ENCODE data around the gene VEZF1.

VEZF1 gene

DNA sequence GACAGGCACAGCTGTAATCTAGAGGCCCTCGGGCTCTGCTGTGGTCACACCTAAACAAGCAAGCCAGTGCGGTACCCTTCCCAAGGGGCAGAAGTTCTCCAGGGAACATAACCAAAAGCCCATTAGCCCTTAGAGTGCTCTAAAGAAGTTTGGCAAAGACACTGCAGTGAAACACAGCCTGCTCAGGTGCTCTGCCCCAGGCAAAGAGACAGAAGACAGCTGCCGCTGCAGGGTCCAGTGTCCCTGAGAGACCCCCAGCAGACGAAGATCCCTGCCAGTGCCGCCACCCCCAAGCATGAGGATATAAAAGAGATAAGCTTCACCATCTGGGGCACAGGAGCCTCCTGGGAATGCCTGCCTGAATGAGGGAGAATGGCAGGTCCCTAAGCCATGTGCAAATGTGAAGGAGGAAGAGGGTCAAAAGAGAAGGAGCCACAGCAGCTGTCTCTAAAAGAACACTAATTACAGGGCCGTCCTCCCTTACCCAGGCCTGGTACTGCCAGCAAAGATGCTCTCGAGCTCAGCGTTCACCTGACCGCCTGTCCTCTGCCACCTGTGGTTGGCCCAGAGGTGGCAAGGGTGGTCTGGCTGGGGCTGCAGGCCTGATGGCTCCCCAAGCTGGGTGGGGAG lies 62.6 kb downstream of the VEZF1 start:
- peak; percentile 13 for DNase-seq

DNA sequence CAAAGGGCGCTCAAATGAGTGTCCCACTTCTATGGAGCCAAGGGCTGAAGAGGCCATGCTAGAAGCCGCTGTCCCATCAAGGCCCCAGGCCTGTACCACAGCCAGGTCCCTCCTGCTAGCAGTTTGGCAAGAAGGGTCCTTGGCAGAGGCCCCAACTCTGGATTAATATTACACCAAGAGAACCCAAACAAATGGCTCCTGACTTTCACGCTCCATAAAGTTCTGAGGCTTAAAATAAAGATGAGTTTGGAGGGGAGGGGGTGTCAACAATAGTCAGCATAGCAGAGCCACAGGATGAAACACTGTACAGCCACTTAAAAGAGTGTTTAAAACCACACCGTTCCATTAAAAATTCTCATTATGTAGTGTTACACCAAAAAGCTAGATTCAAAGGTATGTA lies 63.4 kb downstream of the VEZF1 start:
- DNase-seq: no peak
